Measurements from ENCODE around the gene NADK2.

- TF ChIP-seq CTBP1 (IDR thresholded peaks at IDR 0.05; ENCODE audit: borderline replicate concordance), result no peak
- TF ChIP-seq, protein P1, sequence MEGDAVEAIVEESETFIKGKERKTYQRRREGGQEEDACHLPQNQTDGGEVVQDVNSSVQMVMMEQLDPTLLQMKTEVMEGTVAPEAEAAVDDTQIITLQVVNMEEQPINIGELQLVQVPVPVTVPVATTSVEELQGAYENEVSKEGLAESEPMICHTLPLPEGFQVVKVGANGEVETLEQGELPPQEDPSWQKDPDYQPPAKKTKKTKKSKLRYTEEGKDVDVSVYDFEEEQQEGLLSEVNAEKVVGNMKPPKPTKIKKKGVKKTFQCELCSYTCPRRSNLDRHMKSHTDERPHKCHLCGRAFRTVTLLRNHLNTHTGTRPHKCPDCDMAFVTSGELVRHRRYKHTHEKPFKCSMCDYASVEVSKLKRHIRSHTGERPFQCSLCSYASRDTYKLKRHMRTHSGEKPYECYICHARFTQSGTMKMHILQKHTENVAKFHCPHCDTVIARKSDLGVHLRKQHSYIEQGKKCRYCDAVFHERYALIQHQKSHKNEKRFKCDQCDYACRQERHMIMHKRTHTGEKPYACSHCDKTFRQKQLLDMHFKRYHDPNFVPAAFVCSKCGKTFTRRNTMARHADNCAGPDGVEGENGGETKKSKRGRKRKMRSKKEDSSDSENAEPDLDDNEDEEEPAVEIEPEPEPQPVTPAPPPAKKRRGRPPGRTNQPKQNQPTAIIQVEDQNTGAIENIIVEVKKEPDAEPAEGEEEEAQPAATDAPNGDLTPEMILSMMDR (IDR thresholded peaks at IDR 0.05 in 2 of 3, conservative IDR thresholded peaks at IDR 0.05 in 1 of 3; ENCODE audit: insufficient read depth in 2 of 3, low read depth in 1 of 3, low read length in 3 of 3), result no peak
- no peak for TF ChIP-seq ZKSCAN1 (IDR thresholded peaks at IDR 0.05; ENCODE audit: low read depth, low read length)
- no peak for TF ChIP-seq POLR2A (conservative IDR thresholded peaks at IDR 0.05)
- TF ChIP-seq RAD21 (CRISPR knock-in tag; conservative IDR thresholded peaks at IDR 0.05 in 1 of 2, IDR thresholded peaks at IDR 0.05 in 1 of 2), result no peak
- no peak for TF ChIP-seq MYNN (IDR thresholded peaks at IDR 0.05)
- no peak for TF ChIP-seq MYNN (CRISPR knock-in tag; IDR thresholded peaks at IDR 0.05)
- TF ChIP-seq, protein P2, sequence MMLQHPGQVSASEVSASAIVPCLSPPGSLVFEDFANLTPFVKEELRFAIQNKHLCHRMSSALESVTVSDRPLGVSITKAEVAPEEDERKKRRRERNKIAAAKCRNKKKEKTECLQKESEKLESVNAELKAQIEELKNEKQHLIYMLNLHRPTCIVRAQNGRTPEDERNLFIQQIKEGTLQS (IDR thresholded peaks at IDR 0.05), result no peak
- TF ChIP-seq, protein P2 (CRISPR knock-in tag; conservative IDR thresholded peaks at IDR 0.05), result no peak
Measured at GRCh38 chr5:36272136-36272690, 30.5 kb upstream of the NADK2 start.

Measured in K562 (cell line).